NT2/D1 (cell line): ENCODE data around the gene LYPD5.

Source experiments
- SUZ12 ChIP-seq: IDR thresholded peaks from 2 replicates; pipeline ENCODE4 v1.6.1; 2011; ENCODE audit not compliant: insufficient read length, insufficient read depth; ENCODE audit errors: extremely low read depth
- YY1 ChIP-seq: IDR thresholded peaks from 2 replicates; pipeline ENCODE4 v1.6.1; 2011; ENCODE audit not compliant: insufficient read length, insufficient read depth
- ZNF274 ChIP-seq: IDR thresholded peaks from 2 replicates; pipeline ENCODE4 v1.6.1; 2011; ENCODE audit warnings: mild to moderate bottlenecking, low read depth, low read length

DNA sequence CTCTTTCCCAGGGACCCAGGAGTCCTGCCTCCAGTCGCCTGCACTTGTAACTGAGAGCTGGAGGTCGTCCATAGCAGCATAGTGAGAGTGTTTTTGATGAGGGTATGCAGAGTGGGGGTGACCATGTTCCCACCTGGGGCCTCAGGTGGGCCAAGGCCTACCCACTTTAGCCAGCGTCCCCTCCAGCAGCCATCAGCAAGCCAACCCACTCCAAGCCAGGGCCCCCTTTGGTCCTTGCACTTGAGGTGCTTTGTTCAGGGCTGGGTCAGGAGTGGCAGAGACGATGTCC, 35.5 kb downstream of the LYPD5 start:
- TF ChIP-seq SUZ12: no peak
- no peak for TF ChIP-seq YY1
- no peak for TF ChIP-seq ZNF274
